ENCODE results near the gene STPG4.

- TF ChIP-seq CTCF (IDR thresholded peaks at IDR 0.05; ENCODE audit: insufficient read depth, low read depth, low read length) (no peak), EZH2 (IDR thresholded peaks at IDR 0.05; ENCODE audit: insufficient read depth, low read length) (no peak)
Measured at GRCh38 chr2:47065343-47065742, 89.8 kb downstream of the STPG4 start.

Data from astrocyte (in vitro differentiated cells and primary cell).